KOPT-K1 (cell line): Measurements from ENCODE around the gene CEP57.
"Not testable (repeated sequence)": the region's sequence is repeated elsewhere in the genome, so short reads cannot be mapped to it uniquely, and the experiment has no call there.

Experiments used
- H3K27ac ChIP-seq: fragments of 200-600 bp; sonication (generic); 2 replicates; pipeline ENCODE4 v1.5.1; 2016; ENCODE audit warnings: antibody characterized with exemption, mild to moderate bottlenecking, low read depth, low read length; ENCODE audit not compliant: poor library complexity, severe bottlenecking
- H3K36me3 ChIP-seq: fragments of 200-600 bp; sonication (generic); 2 replicates; pipeline ENCODE4 v1.5.1; 2017; ENCODE audit warnings: antibody characterized with exemption, mild to moderate bottlenecking, low read length, moderate library complexity; ENCODE audit not compliant: insufficient read depth
- H3K9me3 ChIP-seq: fragments of 200-600 bp; sonication (generic); 2 replicates; pipeline ENCODE4 v1.5.1; 2017; ENCODE audit warnings: antibody characterized with exemption, low read length, mild to moderate bottlenecking; ENCODE audit not compliant: insufficient read depth, poor library complexity, severe bottlenecking

The CEP57 gene

DNA sequence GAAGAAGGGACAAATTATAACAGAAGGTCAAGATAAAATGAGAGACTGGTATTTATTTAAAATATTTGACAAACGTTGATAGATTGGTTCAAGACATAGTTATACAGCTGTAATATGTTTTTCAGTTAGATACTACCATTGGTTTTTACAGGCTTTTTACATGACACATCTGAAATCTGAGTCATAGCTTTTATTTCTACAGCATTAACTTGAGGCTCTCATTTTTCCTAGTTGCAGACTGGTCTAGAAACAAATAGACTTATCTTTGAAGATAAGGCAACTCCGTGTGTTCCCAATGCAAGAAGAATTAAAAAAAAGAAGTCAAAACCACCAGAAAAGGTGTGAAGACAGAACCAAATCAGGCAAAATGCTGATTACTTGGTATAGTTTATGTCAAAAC is 31.3 kb downstream of the CEP57 start:
- Histone ChIP-seq H3K36me3 (peaks cover 100% of the 10 kb centered on the region), H3K9me3 (no peaks in the 10 kb centered on the region), H3K27ac (no peak overlapping the region)

DNA sequence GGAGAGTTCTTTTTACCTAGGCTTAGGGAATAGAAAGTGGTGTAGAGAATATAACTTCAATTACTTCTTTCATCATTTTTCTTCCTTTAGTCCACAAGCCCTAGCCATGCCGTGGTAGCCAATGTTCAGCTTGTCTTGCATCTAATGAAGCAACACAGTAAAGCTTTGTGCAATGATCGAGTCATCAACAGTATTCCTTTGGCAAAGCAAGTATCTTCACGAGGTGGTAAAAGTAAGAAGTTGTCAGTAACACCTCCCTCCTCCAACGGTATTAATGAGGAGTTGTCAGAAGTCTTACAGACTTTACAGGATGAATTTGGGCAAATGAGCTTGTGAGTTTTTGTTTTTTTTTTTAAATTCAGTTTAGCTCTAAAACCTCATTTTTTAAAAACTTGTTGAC is 37.4 kb downstream of the CEP57 start:
- Histone ChIP-seq H3K9me3 (no peaks in the 10 kb centered on the region), H3K36me3 (peaks cover 97% of the 10 kb centered on the region)

GRCh38 chr11:95829580-95830259 is 39.4 kb downstream of the CEP57 start:
- Histone ChIP-seq H3K27ac (no peak overlapping the region), H3K9me3 (no peaks in the 10 kb centered on the region), H3K36me3 (peaks cover 97% of the 10 kb centered on the region)

More for the DNA sequence above, 37.4 kb downstream of the CEP57 start:
- no peak overlapping the region for H3K27ac ChIP-seq

DNA sequence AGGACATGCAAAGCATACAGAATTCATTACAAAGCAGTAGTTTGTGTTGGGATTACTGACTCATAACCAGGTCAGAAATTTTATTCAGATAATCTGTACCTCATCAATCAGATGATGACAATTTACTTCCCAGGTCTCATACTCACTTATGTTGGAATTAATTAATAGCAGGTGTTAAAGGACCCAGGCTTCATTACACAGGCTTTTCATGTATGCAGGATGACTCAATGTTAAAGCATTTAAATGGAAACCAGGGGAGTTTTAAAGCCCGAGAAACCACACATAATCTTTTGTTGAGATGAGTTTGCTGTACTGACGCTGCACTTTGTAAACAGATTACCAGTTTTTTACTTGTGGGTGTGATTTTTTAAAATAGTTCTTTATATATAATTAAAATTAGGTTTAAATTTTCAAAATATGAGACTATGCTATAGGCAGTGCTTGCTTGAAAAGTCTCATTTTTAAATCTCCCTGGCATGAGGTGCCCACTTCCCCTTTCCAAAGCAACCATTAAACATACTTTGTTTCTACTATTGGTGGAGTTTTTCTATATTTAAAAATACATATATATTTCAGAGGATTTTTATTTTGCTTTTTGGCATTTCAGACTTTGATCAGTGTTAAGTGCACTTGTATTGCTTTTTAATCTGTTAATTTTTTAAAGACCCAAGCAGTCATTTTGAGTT is 41.0 kb downstream of the CEP57 start:
- H3K36me3 ChIP-seq = peaks cover 97% of the 10 kb centered on the region
- no peaks in the 10 kb centered on the region for H3K9me3 ChIP-seq
- no peak overlapping the region for H3K27ac ChIP-seq

GRCh38 chr11:95832763-95833162 is 42.5 kb downstream of the CEP57 start:
- peaks cover 97% of the 10 kb centered on the region for H3K36me3 ChIP-seq
- H3K9me3 ChIP-seq = no peaks in the 10 kb centered on the region
- H3K27ac ChIP-seq = no peak overlapping the region

DNA sequence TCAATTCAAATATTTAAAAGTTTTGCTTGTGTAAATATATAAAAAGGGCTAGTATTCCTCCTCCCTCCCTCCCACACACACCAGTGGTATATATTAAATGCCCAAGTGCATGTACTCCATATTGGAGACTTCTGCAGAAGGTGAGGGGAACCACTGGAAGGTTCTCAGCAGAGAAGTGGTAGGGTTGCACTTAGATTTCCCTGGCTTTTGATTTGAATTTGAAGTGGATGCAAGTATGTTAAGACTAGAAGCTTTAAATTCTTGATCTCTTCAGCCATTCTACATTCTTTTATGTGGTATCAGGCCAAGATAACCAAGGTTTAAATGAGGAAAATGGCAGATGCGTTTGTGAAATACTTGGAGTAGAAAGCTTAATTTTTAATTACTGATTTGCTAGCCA is 43.1 kb downstream of the CEP57 start:
- no peak overlapping the region for H3K27ac ChIP-seq
- peaks cover 97% of the 10 kb centered on the region for H3K36me3 ChIP-seq
- H3K9me3 ChIP-seq = no peaks in the 10 kb centered on the region

GRCh38 chr11:95835351-95835750 is 45.1 kb downstream of the CEP57 start:
- Histone ChIP-seq H3K27ac (no peak overlapping the region), H3K9me3 (no peaks in the 10 kb centered on the region), H3K36me3 (peaks cover 97% of the 10 kb centered on the region)

GRCh38 chr11:95835768-95836488 is 45.6 kb downstream of the CEP57 start:
- no peak overlapping the region for H3K27ac ChIP-seq
- H3K36me3 ChIP-seq = peaks cover 96% of the 10 kb centered on the region
- no peaks in the 10 kb centered on the region for H3K9me3 ChIP-seq

DNA sequence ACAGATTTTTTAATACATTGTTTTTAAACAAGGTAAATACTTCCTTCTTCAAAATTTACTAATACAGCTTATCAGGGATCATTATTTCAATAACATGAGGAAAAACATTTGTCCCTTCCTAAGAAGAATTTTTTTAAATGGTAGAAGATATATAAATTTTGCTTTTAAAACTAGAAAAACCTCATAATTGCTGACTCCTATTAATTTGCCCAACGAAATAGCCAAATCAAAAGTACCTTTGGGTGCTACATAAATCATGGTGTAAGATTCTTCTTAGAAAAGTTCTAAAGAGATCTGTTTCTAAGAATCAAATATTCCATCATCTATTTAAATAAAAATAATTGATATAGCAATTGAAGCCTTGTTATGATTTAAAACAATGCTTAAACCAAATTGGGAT is 54.9 kb downstream of the CEP57 start:
- no peak overlapping the region for H3K27ac ChIP-seq
- H3K36me3 ChIP-seq = peaks cover 85% of the 10 kb centered on the region
- no peaks in the 10 kb centered on the region for H3K9me3 ChIP-seq

DNA sequence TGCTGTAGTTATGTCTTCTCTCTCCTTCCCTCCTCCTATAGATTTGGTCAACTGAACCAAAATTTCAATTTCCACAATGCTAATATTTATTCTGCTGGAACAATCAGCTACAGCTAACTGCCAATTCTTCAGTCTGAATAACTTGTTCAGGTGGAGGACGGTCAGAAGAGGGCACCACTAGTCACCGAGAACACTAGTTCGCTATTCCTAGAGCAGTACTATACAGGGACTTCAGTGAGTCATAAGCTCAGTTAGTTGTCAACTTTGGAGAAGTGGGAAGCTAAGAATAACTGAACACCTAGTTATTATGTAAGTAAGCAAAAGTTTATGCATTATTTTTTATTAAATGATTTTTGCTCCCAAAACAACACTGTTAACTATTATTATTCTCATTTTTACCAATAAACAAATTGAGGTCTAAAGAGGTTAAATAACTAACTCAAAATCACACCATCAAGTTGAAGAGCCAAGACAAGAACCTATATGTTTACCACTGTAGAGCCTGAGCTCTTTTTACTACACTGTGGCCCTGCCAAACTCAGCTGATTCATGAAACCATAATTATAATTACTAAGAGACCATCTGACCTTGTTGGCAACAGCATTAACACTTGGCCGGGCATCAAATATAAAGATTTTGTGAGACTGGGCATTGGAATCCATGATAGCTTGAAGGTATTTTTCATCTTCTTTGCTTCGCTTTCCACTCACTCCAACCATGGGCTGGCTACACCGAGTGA is 59.0 kb downstream of the CEP57 start:
- Histone ChIP-seq H3K9me3 (no peaks in the 10 kb centered on the region), H3K36me3 (peaks cover 61% of the 10 kb centered on the region), H3K27ac (no peak overlapping the region)

DNA sequence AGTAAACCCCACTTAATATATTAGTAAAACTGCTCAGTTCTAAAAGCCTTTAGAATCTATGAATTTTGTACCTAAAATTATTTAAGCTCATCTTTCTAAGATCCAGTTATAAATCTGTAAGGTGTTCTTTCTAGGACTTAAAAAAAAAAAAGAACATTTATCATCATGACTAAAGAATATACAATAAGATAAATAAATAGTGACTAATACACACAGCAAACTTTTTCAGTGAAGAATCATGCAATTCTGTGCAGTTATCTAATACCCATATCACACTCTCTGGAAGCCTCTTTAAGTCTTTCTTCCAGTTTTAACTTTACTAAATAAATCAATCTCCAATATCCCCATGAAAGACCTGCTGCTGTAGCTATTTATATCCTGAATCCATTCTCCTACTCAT is 59.8 kb downstream of the CEP57 start:
- Histone ChIP-seq H3K36me3 (peaks cover 58% of the 10 kb centered on the region), H3K27ac (no peak overlapping the region), H3K9me3 (no peaks in the 10 kb centered on the region)

DNA sequence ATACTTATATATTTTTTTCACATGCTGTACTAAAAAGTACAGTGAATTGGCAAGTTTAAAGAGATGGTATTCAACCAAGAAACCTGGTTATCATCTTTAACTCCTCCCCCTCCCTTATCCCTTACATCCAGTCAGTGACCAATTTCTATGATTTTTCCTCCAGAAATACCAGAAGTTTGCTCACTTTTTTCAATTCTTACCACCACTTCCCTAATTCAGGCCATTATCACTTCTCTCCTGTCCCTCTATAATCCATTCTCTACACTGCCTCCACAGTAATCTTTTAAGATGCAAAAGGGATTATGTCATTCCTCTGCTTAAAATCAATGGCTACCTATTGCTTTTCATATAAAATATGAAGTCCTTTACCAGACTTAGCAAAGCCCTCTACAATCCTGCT is 62.8 kb downstream of the CEP57 start:
- Histone ChIP-seq H3K27ac (no peak overlapping the region), H3K36me3 (peaks cover 46% of the 10 kb centered on the region)

DNA sequence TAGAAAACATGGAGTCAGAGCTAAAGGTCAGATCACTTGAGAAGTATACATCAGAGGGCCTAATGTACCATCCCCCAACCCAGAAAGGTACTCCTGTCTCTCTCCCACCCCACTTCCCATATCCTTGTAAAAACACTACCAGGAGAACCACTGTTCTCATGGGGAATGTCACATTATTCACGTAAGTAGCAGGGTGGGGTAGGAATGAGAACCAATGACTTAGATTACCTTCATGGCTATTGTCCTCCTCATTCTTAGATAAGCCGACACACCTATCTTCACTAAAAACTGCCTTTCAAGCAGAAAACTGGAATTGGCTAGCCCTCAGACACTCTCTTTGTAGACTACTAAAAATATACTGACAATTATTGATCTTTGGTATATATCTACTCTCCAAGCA is 63.6 kb downstream of the CEP57 start:
- Histone ChIP-seq H3K27ac (no peak overlapping the region), H3K36me3 (peaks cover 45% of the 10 kb centered on the region), H3K9me3 (no peaks in the 10 kb centered on the region)

More for the DNA sequence above, 62.8 kb downstream of the CEP57 start:
- no peaks in the 10 kb centered on the region for H3K9me3 ChIP-seq

DNA sequence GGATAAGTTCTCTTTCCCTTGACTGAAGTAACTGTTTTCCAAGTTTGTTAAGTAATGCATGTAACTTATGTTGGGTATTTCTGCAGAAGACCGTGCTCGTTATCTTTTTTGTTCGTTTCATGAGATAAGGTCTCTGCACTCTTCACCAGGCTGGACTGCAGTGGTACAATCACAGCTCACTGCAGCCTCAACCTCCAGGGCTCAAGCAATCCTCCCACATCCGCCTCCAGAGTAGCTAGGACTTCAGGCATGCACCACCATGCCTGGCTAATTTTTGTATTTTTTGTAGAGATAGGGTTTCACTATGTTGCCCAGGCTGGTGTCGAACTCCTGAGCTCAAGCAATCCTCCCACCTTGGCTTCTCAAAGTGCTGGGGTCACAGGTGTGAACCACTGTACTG is 64.1 kb downstream of the CEP57 start:
- not testable (repeated sequence) for H3K9me3 ChIP-seq, H3K27ac ChIP-seq
- peaks cover 40% of the 10 kb centered on the region for H3K36me3 ChIP-seq

DNA sequence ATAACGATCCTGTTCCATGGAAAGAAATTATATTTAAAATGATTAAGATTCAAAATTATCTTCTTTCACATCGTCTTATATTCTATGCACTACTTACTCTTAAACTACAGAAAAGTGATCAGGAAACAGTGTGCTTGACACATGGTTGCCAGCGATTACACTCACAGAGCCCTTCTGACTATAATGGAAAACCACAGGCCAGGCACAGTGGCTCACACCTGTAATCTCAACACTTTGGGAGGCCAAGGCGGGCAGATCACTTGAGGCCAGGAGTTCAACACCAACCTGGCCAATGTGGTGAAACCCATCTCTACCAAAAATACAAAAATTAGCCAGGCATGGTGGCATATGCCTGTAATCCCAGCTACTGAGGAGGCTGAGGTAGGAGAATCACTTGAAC is 69.7 kb downstream of the CEP57 start:
- H3K36me3 ChIP-seq = peaks cover 26% of the 10 kb centered on the region
- not testable (repeated sequence) for H3K9me3 ChIP-seq, H3K27ac ChIP-seq
